ENCODE data around the gene MYO9A.

DNA sequence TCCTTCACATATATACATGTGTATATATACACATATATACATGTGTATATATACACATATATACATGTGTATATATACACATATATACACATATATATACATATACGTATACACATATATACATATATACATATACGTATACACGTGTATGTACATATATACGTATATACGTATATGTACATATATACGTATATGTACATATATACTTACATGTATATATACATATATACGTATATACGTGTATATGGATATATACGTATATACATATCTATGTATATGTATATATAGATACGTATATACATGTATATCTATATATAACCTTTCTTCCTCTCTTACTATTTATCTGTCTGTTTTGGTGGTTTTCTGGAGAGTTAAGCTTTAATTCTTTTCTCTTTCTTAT, 192.8 kb downstream of the MYO9A start:
- TF ChIP-seq POLR2A (IDR thresholded peaks at IDR 0.05) (no peak), CTCF (IDR thresholded peaks at IDR 0.05) (no peak)

Measured in body of pancreas (tissue), 4 donors.